Psoas muscle (tissue), 8 donors: ENCODE measurements around the gene SETD5. TPM values are rescaled to one million over a fixed set of nuclear protein-coding genes. Genes with fewer than 3 reads are reported as not detected.

Experiments used
- ATAC-seq, 4 donors: fragments of 200-7000 bp; cut with Tn5 transposase; one replicate each; pipeline ENCODE4 v1.9.1; 2020; ENCODE audit warnings: moderate library complexity in 3 of 4, mild to moderate bottlenecking in 2 of 4
- DNase-seq, 2 donors: peaks; one replicate each; pipeline ENCODE4 v3.0.0-alpha.2; 2020
- H3K27ac ChIP-seq: fragments of 200-600 bp; one replicate; pipeline ENCODE4 v1.8.0; 2022
- H3K27me3 ChIP-seq, 3 donors: fragments of 200-600 bp in 1 of 3; one replicate each; pipeline versions ENCODE4 v1.6.1 to v1.8.0; 2013 to 2022; ENCODE audit warnings: low read length in 2 of 3, mild to moderate bottlenecking in 2 of 3, moderate library complexity in 1 of 3; ENCODE audit not compliant: insufficient read depth in 3 of 3
- H3K36me3 ChIP-seq, 2 donors: fragments of 200-600 bp in 1 of 2; one replicate each; pipeline versions ENCODE4 v1.6.1 to v1.8.0; 2013 to 2022; ENCODE audit warnings: low read depth in 1 of 2, mild to moderate bottlenecking in 1 of 2, moderate library complexity in 1 of 2; ENCODE audit not compliant: insufficient read depth in 1 of 2
- H3K4me1 ChIP-seq: fragments of 200-600 bp; one replicate; pipeline ENCODE4 v1.8.0; 2022
- H3K4me3 ChIP-seq: fragments of 200-600 bp; one replicate; pipeline ENCODE4 v1.8.0; 2022; ENCODE audit warnings: mild to moderate bottlenecking
- H3K9me3 ChIP-seq: fragments of 200-600 bp; one replicate; pipeline ENCODE4 v1.8.0; 2022
- CTCF ChIP-seq: fragments of 200-600 bp; IDR thresholded peaks from one replicate; pipeline ENCODE4 v1.8.0; 2022; ENCODE audit warnings: antibody characterized with exemption
- WGBS, 3 donors: extraction: QIAGEN DNeasy Blood & Tissue Kit; methylation state at CpG; one replicate each; pipeline versions ENCODE4 v1.1.6 to v1.1.7; 2013; 5-methylcytosine and 5-hydroxymethylcytosine counted together
- intact Hi-C, 2 donors: fragments of 100-400 bp; cut with DNase I; formaldehyde crosslinking; loops; one replicate each; pipeline versions ENCODE4 v1.11.0 to v1.14.2; 2022
- polyA plus RNA-seq, 3 donors: library from polyadenylated mRNA; stranded (reverse); fragments of 200-250 nt; gene quantifications; one replicate each; pipeline ENCODE4 v1.2.3, GENCODE V29; 2013
- total RNA-seq, 4 donors: library from RNA; stranded (reverse); fragmentation: NEBNext Ultra II Directional in 2 of 4; extraction: Animal tissue kit (Norgen Biotek cat#: 25700) in 2 of 4; gene quantifications; one replicate each; pipeline versions ENCODE4 v1.2.1 to v1.2.4, GENCODE V29; 2021 to 2023
- donor health status: healthy with polysubstance abuse.
- donor health status: DM: no; HTN: no; CAD: no; lungs with moderate emphysema.
- donor health status: Bipolar disorder and iron deficiency.
- donor health status: healthy.
- donor health status: DM: yes; HTN: yes; CAD: no.
- donor health status: DM: no; HTN: no; CAD: no.
- donor health status: DM: no; HTN: no; CAD: no.
- donor health status: DM: yes; HTN: yes; CAD: no.

SETD5 gene
- total and polyA plus RNA-seq, 7 donors = 12.8 to 69.3 (median 58.3) TPM

GRCh38 chr3:9392041-9392440 lies 5.4 kb upstream of the SETD5 start:
- Histone ChIP-seq H3K4me1 (peaks cover 49% of the 10 kb centered on the region), H3K4me3 (no peak overlapping the region), H3K36me3 (peaks cover 25 to 73% of the 10 kb centered on the region in 2 donors), H3K27me3 (no peaks in the 10 kb centered on the region), H3K9me3 (no peaks in the 10 kb centered on the region), H3K27ac (peak overlapping the region; percentile 100)
- DNase-seq (no peak), ATAC-seq (no peak)
- intact Hi-C loops = no loop called here
- WGBS, 3 donors = 27 to 39% (median 32%) methylated on average over 1 of the region's 1 CpG
- TF ChIP-seq CTCF = no peak

- ATAC-seq = no peak
- WGBS, 3 donors = 6 to 8% (median 8%) methylated on average over 15 of the region's 15 CpGs
- Histone ChIP-seq H3K27ac (peak overlapping the region; percentile 100), H3K9me3 (no peaks in the 10 kb centered on the region), H3K27me3 (no peaks in the 10 kb centered on the region), H3K4me1 (peaks cover 61% of the 10 kb centered on the region), H3K36me3 (peaks cover 8 to 36% of the 10 kb centered on the region in 2 donors), H3K4me3 (peak overlapping the region; percentile 96)
- no peak for DNase-seq
- intact Hi-C loops = loop anchor here in 1 of 2 donors (2.0 to 5.0 kb wide), 2 partner anchors 27 to 33 kb away; partner anchors contain the start of gene THUMPD3
- TF ChIP-seq CTCF = no peak
Observed at GRCh38 chr3:9395570-9396300, 1.7 kb upstream of the SETD5 start.

GRCh38 chr3:9396301-9396631 lies 1.1 kb upstream of the SETD5 start:
- Histone ChIP-seq H3K27me3 (no peaks in the 10 kb centered on the region), H3K4me3 (peak overlapping the region; percentile 96), H3K27ac (peak overlapping the region; percentile 100), H3K9me3 (no peaks in the 10 kb centered on the region), H3K36me3 (peaks cover 4 to 30% of the 10 kb centered on the region in 2 donors), H3K4me1 (peaks cover 64% of the 10 kb centered on the region)
- intact Hi-C loops = loop anchor here in 1 of 2 donors (2.0 to 5.0 kb wide), 2 partner anchors 27 to 34 kb away; partner anchors contain the start of gene THUMPD3
- 1% methylated on average over 25 of the region's 25 CpGs for WGBS, 3 donors
- ATAC-seq (peak; percentile 26 to 39 (median 32)), DNase-seq (no peak)
- TF ChIP-seq CTCF = no peak

GRCh38 chr3:9396632-9397331 lies 633 bp upstream of the SETD5 start:
- Histone ChIP-seq H3K36me3 (peaks cover 3 to 25% of the 10 kb centered on the region in 2 donors), H3K27me3 (no peaks in the 10 kb centered on the region), H3K9me3 (no peaks in the 10 kb centered on the region), H3K27ac (peak overlapping the region; percentile 100), H3K4me1 (peaks cover 64% of the 10 kb centered on the region), H3K4me3 (peak overlapping the region; percentile 96)
- DNase-seq (peak; percentile 99), ATAC-seq (peak; percentile 80 to 85 (median 82))
- WGBS, 3 donors = 0 to 1% (median 1%) methylated on average over 60 to 71 of the region's 71 CpGs
- intact Hi-C loops = loop anchor here in 1 of 2 donors (2.0 to 5.0 kb wide), 2 partner anchors 26 to 34 kb away; partner anchors contain the start of gene THUMPD3
- TF ChIP-seq CTCF = no peak
